Measurements from ENCODE around the gene KAT2B. TPM values are rescaled to one million over a fixed set of nuclear protein-coding genes. Genes with fewer than 3 reads are reported as not detected.
A peak's percentile ranks its signal among the peaks of the same experiment; 100 is the strongest.
"Not testable (repeated sequence)": the region's sequence is repeated elsewhere in the genome, so short reads cannot be mapped to it uniquely, and the experiment has no call there.

Gene KAT2B
- total RNA-seq, 1 donor from 2014 or later, result 52.5 TPM

DNA sequence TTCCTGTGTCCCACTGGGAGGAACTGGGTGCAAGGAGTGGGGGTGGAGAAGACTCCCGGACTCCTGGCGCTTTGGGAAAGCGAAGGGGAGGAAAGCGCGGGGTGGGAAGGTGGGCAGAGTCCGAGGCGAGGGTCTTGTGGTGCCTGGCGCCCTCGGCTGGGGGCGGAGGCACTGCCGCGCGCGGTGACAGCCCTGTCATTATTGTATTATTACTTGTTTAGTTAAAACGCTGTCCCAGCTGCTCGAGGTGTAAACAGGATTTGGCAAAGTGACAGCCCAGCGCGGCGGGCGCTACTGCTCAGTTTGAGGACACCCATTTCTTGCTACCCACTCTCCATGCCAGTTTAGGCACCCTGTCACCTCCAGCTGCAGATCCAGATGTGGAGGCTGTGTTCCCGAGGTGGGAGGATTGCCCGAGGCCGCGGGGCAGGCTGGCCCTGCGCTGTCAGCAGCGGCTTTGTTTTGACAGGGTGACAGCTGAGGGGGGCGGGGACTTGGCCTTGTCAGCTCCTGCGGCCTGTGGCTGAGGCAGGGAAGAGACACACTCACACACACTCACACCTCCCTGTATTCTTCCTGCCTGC lies 1.0 kb downstream of the KAT2B start:
- peak; percentile 78 for DNase-seq (ENCODE audit: low spot score)

DNA sequence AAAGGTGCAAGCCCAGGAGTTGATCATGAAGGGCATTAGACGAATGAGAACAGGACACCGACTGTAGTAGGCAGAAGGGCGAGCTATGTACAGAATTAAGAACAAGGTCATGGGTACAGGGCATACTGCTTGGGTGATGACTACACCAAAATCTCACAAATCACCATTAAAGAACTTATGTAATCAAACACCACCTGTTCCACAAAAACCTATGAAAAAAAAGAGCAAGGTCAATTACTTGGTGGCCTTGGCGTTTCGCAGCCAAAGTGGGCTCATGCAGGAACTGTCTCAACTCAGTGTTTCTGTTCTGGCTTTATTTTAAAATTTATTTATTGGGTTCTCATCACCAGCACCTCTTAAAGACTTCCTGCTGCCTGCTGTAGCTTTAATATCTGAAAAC lies 2.1 kb downstream of the KAT2B start:
- no peak for DNase-seq (ENCODE audit: low spot score)

DNA sequence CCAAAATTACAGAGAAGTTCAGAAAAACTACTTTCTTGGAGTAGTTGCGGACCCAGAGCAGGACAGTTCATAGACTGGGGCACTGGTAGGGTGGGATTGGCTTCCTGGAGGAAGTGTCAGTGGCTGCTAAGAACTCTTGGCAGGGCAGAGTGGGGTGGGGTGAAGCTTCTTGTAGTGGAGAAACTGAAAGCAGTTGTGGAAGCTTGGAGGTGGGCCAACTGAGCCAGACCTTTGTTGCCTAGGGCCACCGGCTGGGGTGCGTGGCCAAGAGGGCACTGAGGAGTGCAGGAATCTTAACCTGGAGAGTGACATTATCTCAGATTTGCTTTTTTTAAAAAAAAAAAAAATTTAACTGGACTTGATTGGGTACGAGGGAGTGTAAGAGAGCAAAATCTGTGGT lies 3.1 kb downstream of the KAT2B start:
- peak; percentile 50 for DNase-seq (ENCODE audit: low spot score)

DNA sequence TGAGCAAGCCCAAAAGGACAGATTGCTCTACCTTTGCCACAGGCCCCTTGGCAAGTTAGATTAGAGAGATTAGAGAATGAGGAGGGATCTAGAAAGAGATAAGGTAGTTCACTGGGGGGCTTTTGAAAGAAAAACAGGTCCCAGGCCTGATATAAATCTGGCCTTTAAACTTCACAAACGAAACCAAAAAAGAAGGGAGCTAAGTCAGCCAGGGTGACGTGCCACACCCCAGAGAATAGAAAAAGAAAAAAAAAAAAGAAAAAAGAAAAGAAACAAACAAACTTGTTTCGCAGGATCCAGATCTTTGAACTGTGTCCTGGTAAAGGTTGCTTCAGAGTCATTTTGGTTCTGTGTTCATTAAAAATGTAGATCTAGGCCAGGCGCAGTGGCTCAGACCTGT lies 3.6 kb downstream of the KAT2B start:
- peak; percentile 12 for DNase-seq (ENCODE audit: low spot score)

DNA sequence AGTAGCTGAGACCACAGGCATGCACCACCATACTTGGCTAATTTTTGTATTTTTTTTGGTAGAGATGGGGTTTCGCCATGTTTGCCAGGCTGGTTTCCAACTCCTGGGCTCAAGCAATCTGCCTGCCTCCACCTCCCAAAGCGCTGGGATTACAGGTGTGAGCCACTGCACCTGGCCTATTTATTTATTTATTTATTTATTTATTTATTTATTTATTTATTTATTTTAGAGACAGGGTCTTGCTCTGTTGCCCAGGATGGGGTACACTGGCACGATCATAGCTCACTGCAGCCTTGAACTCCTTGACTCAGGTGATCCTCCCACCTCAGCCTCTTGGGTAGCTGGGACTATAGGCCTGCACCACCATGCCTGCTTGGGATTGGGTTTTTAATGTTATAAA lies 4.9 kb downstream of the KAT2B start:
- not testable (repeated sequence) for DNase-seq (ENCODE audit: low spot score)

DNA sequence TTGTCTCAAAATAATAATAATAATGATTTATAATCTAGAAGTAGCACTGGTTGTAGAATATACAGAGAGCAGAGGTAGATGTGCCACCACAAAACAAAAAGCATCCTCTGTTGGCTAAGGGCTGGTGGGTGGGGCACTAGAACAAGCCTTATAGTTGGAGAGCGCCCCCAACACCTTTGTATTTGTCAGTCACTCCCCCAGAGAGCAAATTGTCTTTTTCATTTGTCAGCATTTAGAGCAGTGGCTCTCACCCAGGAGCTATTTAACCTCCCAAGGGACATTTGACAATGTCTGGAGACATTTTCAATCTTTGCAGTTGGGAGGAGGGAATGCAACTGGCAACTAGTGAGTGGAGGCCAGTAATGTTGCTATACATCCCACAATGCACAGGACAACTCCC lies 6.3 kb downstream of the KAT2B start:
- no peak for DNase-seq (ENCODE audit: low spot score)

DNA sequence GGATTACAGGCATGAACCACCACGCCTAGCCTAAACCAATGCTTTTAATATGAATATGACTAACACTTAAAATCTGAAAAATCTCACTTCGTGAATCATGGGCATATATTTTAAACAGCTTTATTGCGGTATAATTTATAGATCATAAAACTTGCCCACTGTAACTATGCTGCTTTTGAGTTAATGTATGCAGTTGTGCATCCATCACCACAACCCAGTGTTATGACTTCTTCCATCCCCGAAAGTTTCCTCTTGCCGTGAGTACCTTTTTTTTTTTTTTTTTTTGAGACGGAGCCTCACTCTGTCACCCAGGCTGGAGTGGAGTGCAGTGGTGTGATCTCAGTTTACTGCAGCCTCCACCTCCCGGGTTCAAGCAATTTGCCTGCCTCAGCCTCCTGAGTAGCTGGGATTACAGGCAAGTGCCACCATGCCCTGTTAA lies 7.1 kb downstream of the KAT2B start:
- DNase-seq (ENCODE audit: low spot score), result peak; percentile 50

DNA sequence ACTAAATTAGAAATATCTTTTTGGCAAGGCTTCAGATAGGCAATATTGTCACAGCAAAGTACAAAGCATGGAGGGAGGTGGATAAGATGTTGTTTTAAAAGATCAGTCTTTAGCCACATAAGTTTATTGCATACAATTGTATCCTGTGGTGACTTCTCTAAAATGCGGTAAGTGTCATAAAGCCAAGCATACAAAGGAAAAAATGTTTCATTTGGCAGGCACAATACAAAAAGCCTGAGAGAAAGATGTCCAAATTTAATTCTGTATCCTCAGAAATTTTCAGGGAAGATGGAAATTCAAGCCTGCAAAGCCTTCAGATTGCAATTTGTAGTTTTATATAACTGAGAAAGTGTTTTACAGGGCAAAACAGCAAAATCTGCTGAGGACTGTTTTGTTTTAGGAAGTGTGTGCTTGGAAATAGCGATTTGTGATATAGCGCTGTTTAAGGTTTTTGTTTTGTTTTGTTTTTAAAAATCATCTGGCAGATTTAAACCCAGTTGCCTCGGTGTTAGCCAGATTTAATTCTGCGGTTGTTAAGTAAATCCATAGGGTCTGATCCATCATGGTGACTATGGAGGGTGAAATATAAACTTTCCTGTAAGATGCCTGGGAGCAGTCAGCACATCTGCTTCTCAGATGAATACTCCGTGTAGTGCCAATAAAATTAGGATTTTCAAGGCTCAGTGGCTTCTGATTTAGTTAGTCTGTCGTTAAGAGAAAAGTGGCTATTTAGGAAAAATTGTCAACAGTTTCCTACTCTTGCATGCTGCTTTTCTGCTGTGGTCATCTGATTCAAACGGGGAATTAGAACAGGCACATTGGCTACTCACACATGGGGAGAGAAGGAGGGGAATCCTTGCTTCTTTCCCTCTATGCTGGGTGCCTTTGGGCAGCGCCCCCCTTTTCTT lies 8.0 kb downstream of the KAT2B start:
- DNase-seq (ENCODE audit: low spot score), result peak; percentile 52

DNA sequence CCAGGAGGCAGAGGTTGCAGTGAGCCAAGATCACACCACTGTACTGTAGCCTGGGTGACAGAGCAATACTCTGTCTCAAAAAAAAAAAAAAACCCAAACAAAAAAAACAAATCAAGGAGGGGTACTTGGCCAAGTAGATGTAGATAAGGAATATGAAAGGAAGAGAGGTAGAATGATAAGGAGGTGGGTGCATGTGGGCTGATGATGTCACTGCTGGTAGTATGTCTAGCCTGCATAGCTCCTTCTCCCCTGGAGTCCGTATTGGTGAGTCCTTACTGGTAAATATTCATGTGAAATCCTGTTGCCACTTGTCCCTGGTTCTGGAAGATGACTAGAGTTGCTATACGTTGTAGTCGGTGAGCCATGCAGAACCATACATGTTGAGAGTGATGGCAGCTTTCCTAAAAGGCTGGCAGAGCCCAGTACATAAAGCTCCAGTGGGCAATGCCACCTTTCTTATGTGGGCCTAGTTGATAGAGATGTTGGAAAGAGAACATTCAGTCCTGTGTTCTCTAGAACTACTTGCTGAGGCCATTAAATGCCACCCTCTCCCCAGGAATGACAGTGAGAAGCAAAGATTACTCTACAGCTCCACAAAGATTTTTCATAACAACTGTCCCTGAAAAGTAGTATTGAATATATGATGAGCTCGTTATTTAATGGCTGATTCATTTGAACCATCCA lies 11.0 kb downstream of the KAT2B start:
- DNase-seq (ENCODE audit: low spot score), result no peak

DNA sequence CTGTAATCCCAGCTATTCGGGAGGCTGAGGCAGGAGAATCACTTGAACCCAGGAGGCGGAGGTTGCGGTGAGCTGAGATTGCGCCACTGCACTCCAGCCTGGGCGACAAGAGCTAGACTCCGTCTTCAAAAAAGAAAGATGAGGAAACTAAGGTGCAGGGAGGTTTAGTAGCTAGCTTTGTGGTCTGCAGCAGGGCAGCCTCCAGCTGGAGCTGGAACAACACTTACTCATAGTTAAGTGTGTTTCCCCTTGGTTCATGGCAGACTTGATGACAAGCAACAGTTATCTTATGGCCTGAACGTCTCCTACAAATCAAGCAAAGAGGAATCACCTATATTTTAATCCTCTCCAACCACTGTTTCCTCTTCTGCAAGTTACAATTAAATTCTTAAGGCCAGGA lies 12.6 kb downstream of the KAT2B start:
- no peak for DNase-seq (ENCODE audit: low spot score)

DNA sequence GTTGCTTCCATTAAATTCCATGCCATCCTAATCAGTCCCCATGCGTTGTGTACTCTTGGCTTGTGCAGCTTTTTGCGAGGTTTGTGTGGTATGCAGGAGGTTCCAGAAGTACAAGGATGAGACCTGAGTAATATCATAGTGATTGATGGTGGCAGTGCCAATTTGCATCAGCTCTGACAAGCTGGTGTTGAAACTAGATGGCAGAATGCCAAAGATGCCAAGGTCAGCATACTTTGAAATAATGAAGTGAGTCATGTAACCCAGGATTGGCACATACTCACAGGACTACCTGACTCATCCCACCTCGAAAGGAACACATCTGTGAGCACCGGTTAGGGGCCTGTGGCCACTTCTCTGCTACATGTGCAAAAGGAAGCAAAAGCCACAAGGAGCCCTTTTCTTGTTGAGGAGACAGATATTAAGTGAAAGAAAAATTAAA lies 14.3 kb downstream of the KAT2B start:
- peak; percentile 50 for DNase-seq (ENCODE audit: low spot score)

DNA sequence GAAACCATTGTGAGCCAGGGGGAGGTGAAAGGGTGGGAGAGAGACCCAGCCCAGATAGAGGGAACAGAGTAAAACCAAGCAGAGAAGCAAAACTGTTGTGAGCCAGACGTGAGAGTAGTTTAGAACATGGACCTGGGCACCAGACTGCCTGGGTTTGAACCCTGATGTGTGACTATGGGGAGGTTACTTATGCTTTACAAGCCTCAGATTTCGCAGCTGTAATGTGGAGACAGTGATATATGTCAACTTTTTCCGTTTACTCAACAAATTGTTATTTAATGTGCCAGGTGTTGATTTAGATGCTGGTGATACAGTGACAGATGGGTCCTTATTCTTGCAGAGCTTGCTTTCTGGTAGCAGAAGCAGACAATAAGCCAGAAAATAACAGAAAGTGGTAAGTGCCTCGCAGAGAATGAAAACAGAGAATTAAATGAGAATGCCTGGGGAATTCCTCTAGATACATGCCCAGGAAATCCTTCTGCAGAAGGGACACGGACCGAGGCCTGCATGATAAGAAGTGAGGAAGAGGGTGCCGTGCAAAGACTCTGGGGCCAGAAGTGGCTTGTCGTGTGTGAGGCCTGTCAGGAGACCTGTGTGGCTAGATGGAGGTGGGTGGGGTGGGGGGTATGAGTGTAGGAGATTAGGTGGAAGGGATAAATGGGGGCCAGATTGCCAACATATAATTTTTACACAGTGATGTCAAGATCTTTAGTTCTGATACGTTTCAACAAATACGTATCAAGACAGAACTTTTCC lies 15.0 kb downstream of the KAT2B start:
- peak; percentile 26 for DNase-seq (ENCODE audit: low spot score)

DNA sequence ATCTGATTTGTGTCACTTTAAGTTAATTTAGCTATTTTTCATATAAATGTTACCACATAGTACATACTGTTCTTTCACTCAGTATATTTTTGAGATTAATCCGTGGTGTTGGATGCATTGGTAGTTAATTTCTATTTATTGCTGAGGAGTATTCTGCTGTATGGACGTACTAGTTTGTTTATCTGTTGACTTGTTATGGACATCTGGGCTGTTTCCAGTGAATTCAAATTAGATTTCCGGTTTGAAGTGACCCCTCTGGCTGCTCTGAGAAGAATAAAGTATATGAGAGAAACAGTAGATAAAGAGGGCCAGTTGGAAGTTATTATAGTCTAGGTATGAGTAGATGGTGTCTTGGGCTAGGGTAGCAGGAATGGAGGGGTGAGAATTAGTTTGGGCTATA lies 15.6 kb downstream of the KAT2B start:
- DNase-seq (ENCODE audit: low spot score), result no peak

DNA sequence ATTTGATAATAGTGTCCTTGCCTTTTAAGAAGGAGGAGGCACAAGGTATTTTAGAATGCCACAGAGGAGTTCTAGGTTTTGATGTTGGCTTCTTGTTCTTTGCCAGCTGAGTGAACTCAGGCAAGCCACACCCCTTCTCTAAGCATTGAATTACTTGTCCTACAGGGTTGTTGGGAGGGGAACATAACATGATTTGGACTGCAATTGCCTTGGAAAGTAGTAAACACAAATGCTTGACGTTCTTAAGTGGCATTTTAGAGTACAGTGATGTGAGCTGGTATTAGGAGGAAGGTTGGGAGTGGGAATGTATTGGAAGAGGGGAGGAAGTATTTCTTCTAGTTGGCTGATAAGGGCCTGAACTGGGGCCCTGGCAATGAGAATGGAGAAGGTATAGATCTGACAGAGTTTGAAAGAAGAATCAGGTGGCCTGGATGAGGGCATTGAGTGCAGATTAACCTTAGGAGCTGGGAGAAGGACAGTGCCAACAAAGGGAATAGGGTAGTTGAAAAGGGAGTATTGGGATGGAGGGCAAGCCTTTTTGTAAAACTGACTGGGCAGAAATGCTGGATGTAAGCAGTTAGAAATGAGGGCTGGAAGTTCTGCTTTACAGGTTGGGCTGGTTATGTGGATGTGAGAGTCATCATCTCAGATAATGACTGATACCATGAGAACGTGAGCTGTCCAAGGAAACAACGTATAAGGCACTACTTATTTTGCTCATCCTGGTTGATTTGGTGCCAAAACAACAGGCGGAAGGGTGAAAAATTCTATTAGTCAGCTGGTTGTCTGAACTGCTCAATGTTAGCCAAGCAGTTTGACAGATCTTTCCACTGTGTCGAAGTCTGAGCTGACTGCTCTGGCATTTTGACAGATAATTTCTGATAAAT lies 16.7 kb downstream of the KAT2B start:
- peak; percentile 78 for DNase-seq (ENCODE audit: low spot score)

DNA sequence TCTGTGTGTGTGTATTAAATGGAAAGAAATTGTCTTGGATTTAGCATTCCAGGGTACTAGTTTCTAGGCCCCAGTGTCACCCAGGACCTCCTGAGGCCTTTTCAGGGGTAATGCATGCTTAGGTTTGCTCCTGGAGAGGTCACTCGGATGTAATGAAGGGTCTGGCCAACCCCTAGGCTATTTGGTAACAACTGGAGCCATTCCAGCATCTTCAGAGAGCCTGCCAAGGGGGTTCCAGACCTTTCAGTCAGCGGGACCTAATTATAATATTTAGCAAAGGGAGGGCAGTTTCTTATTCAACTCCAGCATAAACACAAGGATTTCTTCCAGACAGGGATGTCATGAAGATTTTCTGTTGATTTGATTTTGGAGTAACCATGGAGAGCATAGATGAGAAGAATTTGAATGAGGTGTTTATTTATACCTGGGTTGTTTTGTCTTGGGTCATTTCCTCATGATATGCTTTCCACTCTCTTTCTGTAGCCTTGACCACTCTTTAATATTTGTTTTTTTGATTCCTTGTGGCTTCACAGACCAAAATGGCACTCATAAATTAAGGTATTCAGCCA lies 17.4 kb downstream of the KAT2B start:
- no peak for DNase-seq (ENCODE audit: low spot score)

DNA sequence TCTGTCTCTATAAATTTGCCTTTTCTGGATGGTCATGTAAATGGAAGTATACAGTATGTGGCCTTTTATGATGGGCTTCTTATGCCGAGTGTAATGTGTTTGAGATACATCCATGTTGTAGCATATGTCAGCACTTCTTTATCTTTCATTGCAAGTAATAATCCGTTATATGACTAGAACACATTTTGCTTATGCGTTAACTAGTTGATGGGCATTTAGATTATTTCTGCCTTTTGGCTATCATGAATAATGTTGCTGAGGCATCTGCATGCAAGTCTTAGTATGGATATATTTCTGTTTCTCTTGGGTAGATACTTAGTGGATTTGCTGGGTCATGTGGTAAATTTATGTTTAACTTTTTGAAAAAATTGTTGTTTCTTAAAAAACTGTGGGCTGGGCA lies 19.7 kb downstream of the KAT2B start:
- DNase-seq (ENCODE audit: low spot score), result no peak

DNA sequence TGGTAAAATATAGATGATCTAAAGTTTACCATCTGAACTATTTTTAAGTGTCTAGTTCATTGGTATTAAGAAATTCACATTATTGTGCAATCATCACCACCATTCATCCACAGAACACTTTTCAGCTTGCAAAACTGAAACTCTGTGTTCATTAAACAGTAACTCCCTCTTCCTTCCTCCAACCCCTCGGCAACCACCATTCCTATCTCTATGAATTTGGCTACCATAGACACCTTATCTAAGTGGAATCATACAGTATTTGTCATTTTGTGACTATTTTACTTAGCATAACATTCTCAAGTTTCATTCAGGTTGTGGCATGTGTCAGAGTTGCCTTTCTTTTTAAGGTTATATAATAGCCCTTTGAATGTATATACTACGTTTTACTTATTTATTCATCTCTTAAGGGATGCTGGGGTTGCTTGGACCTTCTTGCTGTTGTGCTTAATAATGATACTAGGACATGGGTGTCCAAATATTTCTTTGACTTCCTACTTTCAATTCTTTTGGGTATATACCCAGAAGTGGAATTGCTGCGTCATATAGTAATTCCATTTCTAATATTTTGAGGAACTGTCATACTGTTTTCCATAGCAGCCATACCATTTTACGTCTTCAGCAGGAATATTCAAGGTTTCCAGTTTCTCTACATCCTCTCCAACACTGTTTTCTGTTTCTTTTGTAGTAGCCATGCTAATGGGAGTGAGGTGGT lies 20.9 kb downstream of the KAT2B start:
- no peak for DNase-seq (ENCODE audit: low spot score)

DNA sequence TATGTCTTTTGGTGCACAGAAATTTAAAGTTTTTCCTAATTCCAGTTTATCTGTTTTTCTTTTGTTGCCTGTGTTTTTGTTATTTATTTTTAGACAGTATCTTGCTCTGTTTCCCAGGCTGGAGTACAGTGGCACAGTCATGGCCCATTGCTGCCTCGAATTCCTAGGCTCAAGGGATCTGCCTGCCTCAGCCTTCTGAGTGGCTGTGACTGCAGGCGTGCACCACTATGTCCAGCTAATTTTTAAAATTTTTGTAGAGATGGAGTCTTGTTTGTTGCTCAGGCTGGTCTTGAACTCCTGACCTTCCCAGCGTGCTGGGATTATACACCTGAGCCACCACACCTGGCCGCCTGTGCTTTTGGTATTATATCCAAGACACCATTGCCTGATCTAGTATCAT lies 22.8 kb downstream of the KAT2B start:
- DNase-seq (ENCODE audit: low spot score), result no peak

DNA sequence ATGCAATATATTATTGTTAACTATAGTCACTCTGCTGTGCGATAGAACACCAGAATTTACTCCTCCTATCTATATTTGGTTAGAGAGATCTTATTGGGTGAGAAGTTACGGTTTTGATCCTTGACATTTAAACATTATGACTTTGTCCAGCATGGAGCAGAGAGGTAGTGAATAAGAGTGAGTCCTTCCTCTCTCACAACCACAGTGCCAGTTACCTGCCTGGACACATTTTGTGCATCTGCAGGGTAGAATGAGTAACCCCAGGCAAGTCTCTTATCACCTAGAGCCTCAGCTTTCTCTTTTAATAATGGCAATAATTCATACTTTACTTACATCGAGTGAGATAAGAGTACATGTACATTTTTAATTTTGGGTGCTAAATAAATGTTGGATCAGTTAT lies 24.1 kb downstream of the KAT2B start:
- DNase-seq (ENCODE audit: low spot score), result no peak
